ENCODE data around the gene HCFC1.

The HCFC1 gene

DNA sequence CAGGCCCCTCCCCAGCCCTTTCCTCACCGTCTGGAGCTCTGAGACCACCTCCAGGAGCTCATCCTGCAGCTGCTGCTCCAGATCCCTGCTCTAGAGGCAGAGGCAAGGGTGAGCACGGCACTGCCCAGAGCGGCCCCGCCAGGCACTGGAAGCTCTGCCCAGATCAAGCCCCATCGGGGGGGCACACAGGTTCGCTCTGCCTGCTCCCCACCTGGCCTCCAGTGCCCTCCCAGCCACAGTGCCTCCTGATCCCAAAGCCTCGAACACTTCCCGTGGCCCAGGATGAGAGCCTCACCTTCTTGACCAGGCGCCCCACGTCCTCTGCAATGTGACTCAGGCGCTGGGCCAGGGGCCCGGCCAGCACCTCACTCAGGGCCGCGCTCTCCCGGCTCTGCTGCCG, 50.5 kb downstream of the HCFC1 start:
- no peak overlapping the region for H4K5ac ChIP-seq (ENCODE audit: low read length)
- H3K23ac ChIP-seq (ENCODE audit: low read length): no peak overlapping the region
- no peak overlapping the region for H2BK120ac ChIP-seq (ENCODE audit: low read depth, low read length)
- H3K4ac ChIP-seq (ENCODE audit: low read depth, low read length): no peak overlapping the region
- peaks cover 1% of the 10 kb centered on the region for H3K79me1 ChIP-seq (ENCODE audit: low read length)
- H3K27me3 ChIP-seq (ENCODE audit: insufficient read depth, low read length, poor library complexity): no peaks in the 10 kb centered on the region
- peaks cover 3% of the 10 kb centered on the region for H3K4me1 ChIP-seq (ENCODE audit: control insufficient read depth, low read depth, low read length)
- no peak overlapping the region for H2BK15ac ChIP-seq (replicated peaks; ENCODE audit: low read depth)
- H4K8ac ChIP-seq (ENCODE audit: low read depth, low read length): no peak overlapping the region
- no peak overlapping the region for H3K56ac ChIP-seq (ENCODE audit: low read length)
- H2BK5ac ChIP-seq (ENCODE audit: low read length): no peak overlapping the region
- no peak overlapping the region for H3K9ac ChIP-seq (ENCODE audit: low read length)
- no peaks in the 10 kb centered on the region for H3K79me2 ChIP-seq (ENCODE audit: control insufficient read depth, insufficient read depth, low read length)
- H3K27ac ChIP-seq (ENCODE audit: low read depth, low read length): no peak overlapping the region
- H3K4me2 ChIP-seq (ENCODE audit: low read length): no peak overlapping the region
- no peak overlapping the region for H3K4me3 ChIP-seq (ENCODE audit: low read length)
- H2AK5ac ChIP-seq (ENCODE audit: low read length): no peak overlapping the region
- DNase-seq: no peak
- no peak overlapping the region for H3K18ac ChIP-seq (ENCODE audit: low read length)
- H3K36me3 ChIP-seq (ENCODE audit: control insufficient read depth, insufficient read depth, low read length): no peaks in the 10 kb centered on the region
- no CpG with 5 or more reads among the region's 16 CpGs for WGBS (ENCODE audit: extremely low coverage, insufficient coverage, low lambda C conversion rate)

DNA sequence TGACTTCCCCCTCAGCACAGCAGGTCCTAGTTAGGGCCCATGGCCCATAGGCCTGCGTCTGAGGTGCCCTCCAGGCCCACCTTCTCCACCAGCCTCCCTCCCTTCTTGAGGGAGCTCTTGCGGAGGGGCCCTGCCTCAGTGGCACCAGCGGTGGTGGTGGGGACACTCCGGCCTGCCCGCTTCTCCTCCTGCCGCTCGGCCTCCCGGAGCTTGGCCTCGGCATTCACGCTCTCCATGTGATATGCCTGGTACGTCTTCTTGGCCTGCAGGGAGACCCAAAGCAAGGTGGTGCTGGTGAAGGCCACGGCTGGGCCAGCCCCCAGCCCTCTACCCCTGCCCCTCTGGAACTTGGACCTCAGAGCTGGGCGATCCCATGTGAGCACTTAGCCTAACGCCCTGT, 51.1 kb downstream of the HCFC1 start:
- no peak overlapping the region for H4K8ac ChIP-seq (ENCODE audit: low read depth, low read length)

DNA sequence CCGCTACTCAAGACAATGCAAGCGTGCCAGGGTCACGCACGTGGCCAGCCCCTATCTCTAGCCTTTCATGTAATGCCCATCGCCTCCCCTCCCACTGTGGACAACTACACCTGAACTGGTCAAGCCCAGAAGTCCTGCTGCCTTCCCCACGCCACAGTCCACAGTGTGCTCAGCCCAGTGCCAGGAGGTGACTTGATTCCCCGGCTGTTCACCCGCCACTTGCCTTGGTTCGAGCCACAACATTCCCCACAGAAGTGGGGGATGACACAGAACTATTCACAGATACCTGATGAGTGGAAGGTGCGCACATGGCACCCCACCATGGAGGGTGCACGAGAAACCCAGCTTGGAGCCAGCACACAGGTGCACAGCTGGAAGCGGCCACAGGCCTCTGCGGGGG, 52.3 kb downstream of the HCFC1 start:
- Histone ChIP-seq H2BK5ac (ENCODE audit: low read length) (no peak overlapping the region), H3K23ac (ENCODE audit: low read length) (no peak overlapping the region), H3K56ac (ENCODE audit: low read length) (no peak overlapping the region), H3K79me2 (ENCODE audit: control insufficient read depth, insufficient read depth, low read length) (no peaks in the 10 kb centered on the region), H4K8ac (ENCODE audit: low read depth, low read length) (no peak overlapping the region), H2BK15ac (replicated peaks; ENCODE audit: low read depth) (no peak overlapping the region), H2BK120ac (ENCODE audit: low read depth, low read length) (no peak overlapping the region), H3K79me1 (ENCODE audit: low read length) (peaks cover 1% of the 10 kb centered on the region), H4K5ac (ENCODE audit: low read length) (no peak overlapping the region), H2AK5ac (ENCODE audit: low read length) (no peak overlapping the region), H3K27me3 (ENCODE audit: insufficient read depth, low read length, poor library complexity) (no peaks in the 10 kb centered on the region), H3K9ac (ENCODE audit: low read length) (no peak overlapping the region), H3K4me3 (ENCODE audit: low read length) (no peak overlapping the region), H3K4me1 (ENCODE audit: control insufficient read depth, low read depth, low read length) (no peaks in the 10 kb centered on the region), H3K36me3 (ENCODE audit: control insufficient read depth, insufficient read depth, low read length) (no peaks in the 10 kb centered on the region), H3K4ac (ENCODE audit: low read depth, low read length) (no peak overlapping the region), H3K4me2 (ENCODE audit: low read length) (no peak overlapping the region), H3K27ac (ENCODE audit: low read depth, low read length) (no peak overlapping the region), H3K18ac (ENCODE audit: low read length) (no peak overlapping the region)
- no CpG with 5 or more reads among the region's 13 CpGs for WGBS (ENCODE audit: extremely low coverage, insufficient coverage, low lambda C conversion rate)
- DNase-seq: no peak

More for the DNA sequence above, 51.1 kb downstream of the HCFC1 start:
- H3K79me1 ChIP-seq (ENCODE audit: low read length): peaks cover 1% of the 10 kb centered on the region
- H3K27me3 ChIP-seq (ENCODE audit: insufficient read depth, low read length, poor library complexity): no peaks in the 10 kb centered on the region
- H2AK5ac ChIP-seq (ENCODE audit: low read length): no peak overlapping the region
- no peak overlapping the region for H3K4me2 ChIP-seq (ENCODE audit: low read length)
- H3K18ac ChIP-seq (ENCODE audit: low read length): no peak overlapping the region
- H3K56ac ChIP-seq (ENCODE audit: low read length): no peak overlapping the region
- DNase-seq: no peak
- H3K4me1 ChIP-seq (ENCODE audit: control insufficient read depth, low read depth, low read length): peaks cover 3% of the 10 kb centered on the region
- no peak overlapping the region for H3K9ac ChIP-seq (ENCODE audit: low read length)
- H3K36me3 ChIP-seq (ENCODE audit: control insufficient read depth, insufficient read depth, low read length): no peaks in the 10 kb centered on the region
- no peak overlapping the region for H3K23ac ChIP-seq (ENCODE audit: low read length)
- no peak overlapping the region for H3K4me3 ChIP-seq (ENCODE audit: low read length)
- H3K79me2 ChIP-seq (ENCODE audit: control insufficient read depth, insufficient read depth, low read length): no peaks in the 10 kb centered on the region
- H4K5ac ChIP-seq (ENCODE audit: low read length): no peak overlapping the region
- no peak overlapping the region for H2BK15ac ChIP-seq (replicated peaks; ENCODE audit: low read depth)
- H2BK5ac ChIP-seq (ENCODE audit: low read length): no peak overlapping the region
- H3K4ac ChIP-seq (ENCODE audit: low read depth, low read length): no peak overlapping the region
- no peak overlapping the region for H3K27ac ChIP-seq (ENCODE audit: low read depth, low read length)
- no peak overlapping the region for H2BK120ac ChIP-seq (ENCODE audit: low read depth, low read length)
- WGBS (ENCODE audit: extremely low coverage, insufficient coverage, low lambda C conversion rate): no CpG with 5 or more reads among the region's 14 CpGs

DNA sequence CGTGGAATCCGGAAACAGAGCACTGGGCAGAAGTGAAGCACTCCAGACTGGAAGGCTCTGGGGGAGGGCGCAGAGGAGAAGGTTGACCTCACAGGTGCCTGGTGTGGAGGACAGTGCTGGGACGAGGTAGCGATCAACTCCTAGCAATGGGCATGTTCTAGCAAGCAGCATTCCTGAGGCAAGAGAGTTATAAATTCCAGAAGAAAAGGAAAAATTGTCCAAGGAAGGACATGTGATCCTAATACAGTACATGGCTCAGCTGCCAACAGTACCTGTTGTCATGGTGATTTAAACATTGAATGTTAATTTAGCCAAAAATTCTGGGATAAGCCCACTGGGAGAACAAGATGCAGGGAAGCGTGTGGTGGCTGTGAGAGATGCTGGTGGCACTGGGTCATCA, 53.7 kb downstream of the HCFC1 start:
- Histone ChIP-seq H2BK15ac (replicated peaks; ENCODE audit: low read depth) (no peak overlapping the region), H3K79me1 (ENCODE audit: low read length) (no peaks in the 10 kb centered on the region), H4K8ac (ENCODE audit: low read depth, low read length) (no peak overlapping the region), H3K56ac (ENCODE audit: low read length) (no peak overlapping the region), H3K27ac (ENCODE audit: low read depth, low read length) (no peak overlapping the region), H3K18ac (ENCODE audit: low read length) (no peak overlapping the region), H3K4me1 (ENCODE audit: control insufficient read depth, low read depth, low read length) (no peaks in the 10 kb centered on the region), H2BK120ac (ENCODE audit: low read depth, low read length) (no peak overlapping the region), H2AK5ac (ENCODE audit: low read length) (no peak overlapping the region), H3K23ac (ENCODE audit: low read length) (no peak overlapping the region), H2BK5ac (ENCODE audit: low read length) (no peak overlapping the region), H4K5ac (ENCODE audit: low read length) (no peak overlapping the region), H3K4me2 (ENCODE audit: low read length) (no peak overlapping the region), H3K4ac (ENCODE audit: low read depth, low read length) (no peak overlapping the region), H3K79me2 (ENCODE audit: control insufficient read depth, insufficient read depth, low read length) (no peaks in the 10 kb centered on the region), H3K9ac (ENCODE audit: low read length) (no peak overlapping the region), H3K4me3 (ENCODE audit: low read length) (no peak overlapping the region), H3K27me3 (ENCODE audit: insufficient read depth, low read length, poor library complexity) (no peaks in the 10 kb centered on the region), H3K36me3 (ENCODE audit: control insufficient read depth, insufficient read depth, low read length) (no peaks in the 10 kb centered on the region)
- DNase-seq: no peak
- no CpG with 5 or more reads among the region's 6 CpGs for WGBS (ENCODE audit: extremely low coverage, insufficient coverage, low lambda C conversion rate)

DNA sequence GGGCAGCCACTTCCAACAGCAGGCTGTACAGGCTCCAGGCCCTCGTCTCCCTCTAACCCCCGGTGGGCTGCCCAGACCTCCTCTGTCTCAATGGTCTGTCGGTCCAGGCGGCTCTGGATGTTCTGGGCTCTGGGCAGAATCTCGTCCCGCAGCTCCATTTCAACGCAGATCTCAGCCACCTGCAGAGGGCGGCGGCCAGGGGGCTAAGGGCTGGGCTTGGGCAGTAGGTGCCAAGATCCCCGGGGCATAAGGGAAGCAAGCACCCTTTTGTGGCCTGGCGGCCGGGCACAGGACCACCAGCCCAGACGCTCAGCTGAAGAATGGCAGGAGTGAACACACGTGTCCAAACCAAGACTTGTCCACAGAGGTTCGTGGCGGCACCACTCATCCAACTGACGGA, 57.9 kb downstream of the HCFC1 start:
- Histone ChIP-seq H2BK120ac (ENCODE audit: low read depth, low read length) (no peak overlapping the region), H3K4me3 (ENCODE audit: low read length) (no peak overlapping the region), H3K4me1 (ENCODE audit: control insufficient read depth, low read depth, low read length) (no peaks in the 10 kb centered on the region), H3K56ac (ENCODE audit: low read length) (no peak overlapping the region), H3K79me1 (ENCODE audit: low read length) (no peaks in the 10 kb centered on the region), H4K8ac (ENCODE audit: low read depth, low read length) (no peak overlapping the region), H3K36me3 (ENCODE audit: control insufficient read depth, insufficient read depth, low read length) (no peaks in the 10 kb centered on the region), H3K9ac (ENCODE audit: low read length) (no peak overlapping the region), H3K4ac (ENCODE audit: low read depth, low read length) (no peak overlapping the region), H2AK5ac (ENCODE audit: low read length) (no peak overlapping the region), H3K27me3 (ENCODE audit: insufficient read depth, low read length, poor library complexity) (no peaks in the 10 kb centered on the region), H3K79me2 (ENCODE audit: control insufficient read depth, insufficient read depth, low read length) (no peaks in the 10 kb centered on the region), H3K18ac (ENCODE audit: low read length) (no peak overlapping the region), H2BK5ac (ENCODE audit: low read length) (no peak overlapping the region), H3K27ac (ENCODE audit: low read depth, low read length) (no peak overlapping the region), H4K5ac (ENCODE audit: low read length) (no peak overlapping the region), H2BK15ac (replicated peaks; ENCODE audit: low read depth) (no peak overlapping the region), H3K4me2 (ENCODE audit: low read length) (no peak overlapping the region), H3K23ac (ENCODE audit: low read length) (no peak overlapping the region)
- no peak for DNase-seq
- WGBS (ENCODE audit: extremely low coverage, insufficient coverage, low lambda C conversion rate): no CpG with 5 or more reads among the region's 17 CpGs

DNA sequence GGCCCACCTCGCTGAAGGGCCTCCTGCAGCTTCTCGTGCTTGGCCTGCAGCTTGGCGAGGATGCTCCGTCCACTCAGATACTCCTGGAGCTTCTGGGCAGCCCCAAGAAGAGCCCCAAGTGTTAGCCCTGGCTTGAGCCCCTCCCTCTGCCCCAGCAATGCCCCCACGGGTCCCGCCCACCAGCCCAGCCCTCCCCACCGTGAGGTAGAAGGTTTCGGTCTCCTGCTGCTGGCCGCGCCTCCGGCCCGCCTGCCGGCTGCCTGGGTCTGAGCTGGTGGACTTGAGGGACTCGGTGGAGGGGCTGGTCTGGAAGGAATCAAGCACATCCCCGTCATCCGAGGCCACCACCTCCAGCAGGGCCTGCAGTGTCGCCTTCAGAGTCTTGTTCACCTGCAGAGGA, 58.4 kb downstream of the HCFC1 start:
- no peak overlapping the region for H4K8ac ChIP-seq (ENCODE audit: low read depth, low read length)
- H3K36me3 ChIP-seq (ENCODE audit: control insufficient read depth, insufficient read depth, low read length): no peaks in the 10 kb centered on the region
- H3K27ac ChIP-seq (ENCODE audit: low read depth, low read length): no peak overlapping the region
- H3K79me2 ChIP-seq (ENCODE audit: control insufficient read depth, insufficient read depth, low read length): no peaks in the 10 kb centered on the region
- no peaks in the 10 kb centered on the region for H3K79me1 ChIP-seq (ENCODE audit: low read length)
- H3K18ac ChIP-seq (ENCODE audit: low read length): no peak overlapping the region
- no peaks in the 10 kb centered on the region for H3K27me3 ChIP-seq (ENCODE audit: insufficient read depth, low read length, poor library complexity)
- no peak overlapping the region for H3K23ac ChIP-seq (ENCODE audit: low read length)
- DNase-seq: no peak
- no peak overlapping the region for H3K9ac ChIP-seq (ENCODE audit: low read length)
- no peak overlapping the region for H2BK120ac ChIP-seq (ENCODE audit: low read depth, low read length)
- no peak overlapping the region for H3K4me2 ChIP-seq (ENCODE audit: low read length)
- no peak overlapping the region for H2BK15ac ChIP-seq (replicated peaks; ENCODE audit: low read depth)
- no CpG with 5 or more reads among the region's 17 CpGs for WGBS (ENCODE audit: extremely low coverage, insufficient coverage, low lambda C conversion rate)
- H2BK5ac ChIP-seq (ENCODE audit: low read length): no peak overlapping the region
- H3K4me3 ChIP-seq (ENCODE audit: low read length): no peak overlapping the region
- H3K4me1 ChIP-seq (ENCODE audit: control insufficient read depth, low read depth, low read length): no peaks in the 10 kb centered on the region
- no peak overlapping the region for H3K56ac ChIP-seq (ENCODE audit: low read length)
- no peak overlapping the region for H3K4ac ChIP-seq (ENCODE audit: low read depth, low read length)
- no peak overlapping the region for H2AK5ac ChIP-seq (ENCODE audit: low read length)
- H4K5ac ChIP-seq (ENCODE audit: low read length): no peak overlapping the region
